Superior temporal gyrus (tissue), 1 donor: Measurements from ENCODE around the gene RHO.

Source experiments
- DNase-seq: peaks from one replicate; pipeline ENCODE4 v3.0.0-alpha.2; 2016; ENCODE audit errors: extremely low spot score

Gene RHO

GRCh38 chr3:129577366-129577765 is 48.9 kb downstream of the RHO start:
- no peak for DNase-seq

GRCh38 chr3:129577925-129578786 is 49.7 kb downstream of the RHO start:
- DNase-seq = no peak

- no peak for DNase-seq
Observed at GRCh38 chr3:129579991-129580390, 51.6 kb downstream of the RHO start.

DNA sequence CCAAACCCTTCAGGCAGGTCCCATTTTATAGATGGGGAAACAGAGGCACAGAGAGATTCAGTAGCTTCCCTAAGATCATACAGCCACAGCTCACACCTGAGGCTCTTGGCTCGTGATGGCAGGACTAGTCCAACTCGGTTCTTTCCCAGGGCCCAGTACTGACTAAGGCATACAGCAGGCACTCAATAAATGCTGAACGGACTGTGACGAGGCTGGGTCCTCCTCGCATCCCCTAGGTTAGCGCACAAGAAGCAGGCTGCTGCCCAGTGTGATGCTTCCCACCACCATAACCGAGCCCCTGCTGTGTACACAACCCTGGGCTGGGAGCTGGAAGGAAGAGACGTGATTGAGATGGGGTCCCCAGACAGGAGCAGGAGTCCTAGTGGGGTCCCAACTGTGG is 53.2 kb downstream of the RHO start:
- DNase-seq = no peak

- no peak for DNase-seq
Observed at GRCh38 chr3:129582799-129583198, 54.4 kb downstream of the RHO start.

- DNase-seq = no peak
Observed at GRCh38 chr3:129583289-129583688, 54.9 kb downstream of the RHO start.

GRCh38 chr3:129584631-129585030 is 56.2 kb downstream of the RHO start:
- DNase-seq = no peak
